Measurements from ENCODE around the gene SLC22A5.

SLC22A5 gene

GRCh38 chr5:132420706-132421272 lies 51.3 kb downstream of the SLC22A5 start:
- H3K4me1 ChIP-seq (ENCODE audit: control insufficient read depth, insufficient read depth, low read length), result no peaks in the 10 kb centered on the region
- no peak for TF ChIP-seq ZNF366 (tag by site-specific recombination; conservative IDR thresholded peaks at IDR 0.05)
- no peak for TF ChIP-seq INSM2 (tag by site-specific recombination; IDR thresholded peaks at IDR 0.05)
- no peak for TF ChIP-seq MYNN (tag by site-specific recombination; IDR thresholded peaks at IDR 0.05; ENCODE audit: borderline replicate concordance)
- no peak for TF ChIP-seq PRDM1 (tag by site-specific recombination; IDR thresholded peaks at IDR 0.05)
- no peak for TF ChIP-seq ZNF132 (tag by site-specific recombination; IDR thresholded peaks at IDR 0.05; ENCODE audit: borderline replicate concordance)
- no peak for TF ChIP-seq ZNF37A (tag by site-specific recombination; IDR thresholded peaks at IDR 0.05)
- ChIA-PET POLR2A (interaction anchor here (1.5 kb wide), 1 partner anchor 70 kb away, joined by 8 read pairs; the partner anchor contains the start of gene IRF1), CTCF (interaction anchor here (0.6 to 1.5 kb wide), 15 partner anchors 9 to 1701 kb away, joined by 3 to 11 read pairs (median 4); no protein-coding TSS in a partner anchor)
- H3K27ac ChIP-seq (ENCODE audit: extremely low read depth, low read depth, low read length), result no peak overlapping the region
- no peaks in the 10 kb centered on the region for H3K36me3 ChIP-seq (ENCODE audit: control insufficient read depth in 2 of 2, insufficient read depth in 1 of 2, low read length in 2 of 2)
- H3K4me3 ChIP-seq (ENCODE audit: low read depth, low read length), result no peak overlapping the region
- H3K9me3 ChIP-seq (ENCODE audit: control insufficient read depth, insufficient read depth, low read depth, low read length), result no peaks in the 10 kb centered on the region

- TF ChIP-seq ZNF157 (tag by site-specific recombination; IDR thresholded peaks at IDR 0.05) (no peak), ZNF658 (tag by site-specific recombination; IDR thresholded peaks at IDR 0.05) (no peak), FEZF1 (tag by site-specific recombination; IDR thresholded peaks at IDR 0.05) (no peak), ZSCAN16 (tag by site-specific recombination; IDR thresholded peaks at IDR 0.05) (no peak), SP7 (tag by site-specific recombination; IDR thresholded peaks at IDR 0.05) (no peak), KLF9 (tag by site-specific recombination; IDR thresholded peaks at IDR 0.05; ENCODE audit: low read depth) (no peak), ZNF341 (tag by site-specific recombination; IDR thresholded peaks at IDR 0.05; ENCODE audit: low read depth) (no peak), ZNF549 (tag by site-specific recombination; IDR thresholded peaks at IDR 0.05) (no peak), ZFHX2 (tag by site-specific recombination; conservative IDR thresholded peaks at IDR 0.05) (no peak), ZNF792 (tag by site-specific recombination; IDR thresholded peaks at IDR 0.05) (no peak), ZNF140 (tag by site-specific recombination; IDR thresholded peaks at IDR 0.05) (no peak), MEIS1 (CRISPR knock-in tag; IDR thresholded peaks at IDR 0.05; ENCODE audit: borderline replicate concordance) (no peak), GLIS2 (tag by site-specific recombination; IDR thresholded peaks at IDR 0.05) (no peak), KLF17 (tag by site-specific recombination; IDR thresholded peaks at IDR 0.05) (no peak)
- Histone ChIP-seq H3K4me3 (ENCODE audit: low read depth, low read length) (no peak overlapping the region), H3K27ac (ENCODE audit: extremely low read depth, low read depth, low read length) (no peak overlapping the region), H3K4me1 (ENCODE audit: control insufficient read depth, insufficient read depth, low read length) (no peaks in the 10 kb centered on the region), H3K36me3 (ENCODE audit: control insufficient read depth in 2 of 2, insufficient read depth in 1 of 2, low read length in 2 of 2) (no peaks in the 10 kb centered on the region), H3K9me3 (ENCODE audit: control insufficient read depth, insufficient read depth, low read depth, low read length) (no peaks in the 10 kb centered on the region)
- ChIA-PET POLR2A (no interaction called here), CTCF (no interaction called here)
Measured at GRCh38 chr5:132421462-132421861, 52.0 kb downstream of the SLC22A5 start.

Measured in HEK293 (cell line).